HT1080 (cell line): ENCODE results near the gene MIB2. TPM values are rescaled to one million over a fixed set of nuclear protein-coding genes. Genes with fewer than 3 reads are reported as not detected.
"Not testable (repeated sequence)": the region's sequence is repeated elsewhere in the genome, so short reads cannot be mapped to it uniquely, and the experiment has no call there.

ENCODE experiments used
- DNase-seq: peaks from one replicate; pipeline ENCODE4 v3.0.0-alpha.2; 2015; ENCODE audit warnings: low read depth
- total RNA-seq: library from RNA; depleted of rRNA; stranded (reverse); fragments of >200 nt; shearing (Covaris generic); gene quantifications from 2 replicates; pipeline ENCODE4 v1.2.3, GENCODE V29; 2014

The MIB2 gene
- total RNA-seq, 1 experiment from 2014 or later = 11.0 TPM

GRCh38 chr1:1646326-1646725 lies 31.0 kb downstream of the MIB2 start:
- not testable (repeated sequence) for DNase-seq

- DNase-seq = not testable (repeated sequence)
These were observed 32.4 kb downstream of the MIB2 start for GRCh38 chr1:1647567-1648241.

- DNase-seq = not testable (repeated sequence)
These were observed 33.0 kb downstream of the MIB2 start for GRCh38 chr1:1648265-1648664.

GRCh38 chr1:1658583-1659549 lies 43.6 kb downstream of the MIB2 start, which contains the start of gene CDK11B:
TSS of gene CDK11B (minus strand) at chr1:1659004. CDS start at chr1:1657485, 1,519 bp downstream.
- peak; percentile 97 for DNase-seq

GRCh38 chr1:1662392-1662791 lies 47.1 kb downstream of the MIB2 start:
- not testable (repeated sequence) for DNase-seq

GRCh38 chr1:1662830-1663560 lies 47.7 kb downstream of the MIB2 start:
- DNase-seq = not testable (repeated sequence)

GRCh38 chr1:1664318-1664717 lies 49.0 kb downstream of the MIB2 start:
- not testable (repeated sequence) for DNase-seq

- DNase-seq = no peak
These were observed 49.9 kb downstream of the MIB2 start for GRCh38 chr1:1664941-1665814.

- DNase-seq = no peak
These were observed 50.5 kb downstream of the MIB2 start for GRCh38 chr1:1665815-1666251.

GRCh38 chr1:1666526-1666925 lies 51.2 kb downstream of the MIB2 start:
- no peak for DNase-seq

GRCh38 chr1:1669468-1670440 lies 54.5 kb downstream of the MIB2 start:
- no peak for DNase-seq

GRCh38 chr1:1670866-1671265 lies 55.6 kb downstream of the MIB2 start:
- no peak for DNase-seq

- DNase-seq = no peak
These were observed 56.2 kb downstream of the MIB2 start for GRCh38 chr1:1671365-1672119.

GRCh38 chr1:1672181-1672965 lies 57.1 kb downstream of the MIB2 start:
- DNase-seq = no peak

- DNase-seq = not testable (repeated sequence)
These were observed 59.5 kb downstream of the MIB2 start for GRCh38 chr1:1674806-1675205.

GRCh38 chr1:1675218-1675617 lies 59.9 kb downstream of the MIB2 start:
- DNase-seq = not testable (repeated sequence)

- not testable (repeated sequence) for DNase-seq
These were observed 60.8 kb downstream of the MIB2 start for GRCh38 chr1:1676087-1676486.
